Omental fat pad (tissue), 4 donors: ENCODE results near the gene PHLDB1. TPM values are rescaled to one million over a fixed set of nuclear protein-coding genes. Genes with fewer than 3 reads are reported as not detected.

Experiments
- ATAC-seq: fragments of 150-250 bp; one replicate; pipeline ENCODE4 v1.9.1; 2016; ENCODE audit warnings: mild to moderate bottlenecking, moderate library complexity; ENCODE audit not compliant: low FRiP score
- DNase-seq: peaks from one replicate; pipeline ENCODE4 v3.0.0-alpha.2; 2019; ENCODE audit warnings: low spot score
- CTCF ChIP-seq, 3 donors: fragments of 450-650 bp; IDR thresholded peaks; one replicate each; pipeline ENCODE4 v1.5.1; 2016 to 2017; ENCODE audit warnings: antibody characterized with exemption in 3 of 3, mild to moderate bottlenecking in 3 of 3, moderate library complexity in 2 of 3
- total RNA-seq, 4 donors: library from RNA; depleted of rRNA; stranded (reverse); fragments of >200 nt; gene quantifications; one replicate each; pipeline ENCODE4 v1.1.0, GENCODE V29; 2016

Gene PHLDB1
- total RNA-seq, 4 donors from 2014 or later, result 163 to 363 (median 245) TPM

GRCh38 chr11:118635642-118636041 lies 28.2 kb downstream of the PHLDB1 start:
- ATAC-seq (no peak), DNase-seq (no peak)
- TF ChIP-seq CTCF (IDR thresholded peaks at IDR 0.05), result no peak

- TF ChIP-seq CTCF (IDR thresholded peaks at IDR 0.05), result no peak
- DNase-seq (no peak), ATAC-seq (no peak)
These were observed 29.3 kb downstream of the PHLDB1 start for GRCh38 chr11:118636569-118637290.

- TF ChIP-seq CTCF (IDR thresholded peaks at IDR 0.05), result no peak
- DNase-seq (no peak), ATAC-seq (no peak)
These were observed 31.3 kb downstream of the PHLDB1 start for GRCh38 chr11:118638726-118639125.

- ATAC-seq (no peak), DNase-seq (no peak)
- no peak for TF ChIP-seq CTCF (IDR thresholded peaks at IDR 0.05)
These were observed 32.5 kb downstream of the PHLDB1 start for GRCh38 chr11:118639899-118640298.

GRCh38 chr11:118640332-118641154 lies 33.1 kb downstream of the PHLDB1 start:
- DNase-seq (no peak), ATAC-seq (no peak)
- TF ChIP-seq CTCF (IDR thresholded peaks at IDR 0.05), result no peak

- ATAC-seq (no peak), DNase-seq (no peak)
- no peak for TF ChIP-seq CTCF (IDR thresholded peaks at IDR 0.05)
These were observed 34.1 kb downstream of the PHLDB1 start for GRCh38 chr11:118641397-118642019.
